SH-SY5Y (cell line): ENCODE data around the gene DPP6.

Experiments
- GATA2 ChIP-seq: IDR thresholded peaks from 2 replicates; pipeline ENCODE4 v1.6.1; 2011; ENCODE audit warnings: mild to moderate bottlenecking, low read depth, low read length
- GATA3 ChIP-seq: IDR thresholded peaks from 2 replicates; pipeline ENCODE4 v1.6.1; 2011; ENCODE audit warnings: low read depth, mild to moderate bottlenecking, low read length, moderate library complexity

Gene DPP6

DNA sequence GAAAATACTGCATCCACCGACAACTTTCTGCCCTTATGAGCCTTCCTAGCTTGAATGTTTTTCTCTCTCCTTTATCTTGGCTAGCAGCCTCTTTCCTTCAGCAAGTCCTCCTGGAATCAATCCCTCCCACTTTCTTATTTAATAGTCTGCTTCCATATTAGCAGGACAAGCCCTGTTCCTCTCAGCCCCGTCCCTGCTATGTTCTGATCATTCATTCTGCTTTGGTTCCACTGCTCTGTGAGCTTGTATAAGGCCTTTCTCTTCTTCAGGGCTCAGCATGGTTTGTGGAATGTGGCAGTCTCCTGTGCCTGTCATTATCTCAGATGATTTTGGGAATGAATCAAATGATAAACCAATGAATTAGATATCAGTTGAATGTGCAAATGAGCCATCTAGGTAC, 420.1 kb downstream of the DPP6 start:
- TF ChIP-seq GATA2 = no peak
- TF ChIP-seq GATA3 = no peak

DNA sequence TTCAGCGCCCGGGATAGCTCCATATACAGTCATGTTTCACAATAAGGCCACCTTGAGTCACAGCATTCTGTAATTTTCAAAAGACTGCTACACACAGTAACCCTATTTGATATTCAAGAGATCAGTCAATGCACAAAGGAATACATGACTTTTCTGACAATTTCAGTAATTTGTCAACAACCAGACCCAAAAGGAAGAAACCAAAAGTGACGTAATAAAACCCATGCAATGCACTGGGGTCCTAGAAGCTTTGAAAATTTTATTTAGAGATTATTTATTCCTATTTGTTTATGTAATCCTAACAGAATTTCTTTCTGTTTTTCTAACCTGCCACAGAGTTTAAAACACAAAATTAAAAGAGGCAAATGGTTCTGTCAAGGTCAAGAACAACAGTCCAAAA, 421.2 kb downstream of the DPP6 start:
- no peak for TF ChIP-seq GATA3
- TF ChIP-seq GATA2 = no peak

DNA sequence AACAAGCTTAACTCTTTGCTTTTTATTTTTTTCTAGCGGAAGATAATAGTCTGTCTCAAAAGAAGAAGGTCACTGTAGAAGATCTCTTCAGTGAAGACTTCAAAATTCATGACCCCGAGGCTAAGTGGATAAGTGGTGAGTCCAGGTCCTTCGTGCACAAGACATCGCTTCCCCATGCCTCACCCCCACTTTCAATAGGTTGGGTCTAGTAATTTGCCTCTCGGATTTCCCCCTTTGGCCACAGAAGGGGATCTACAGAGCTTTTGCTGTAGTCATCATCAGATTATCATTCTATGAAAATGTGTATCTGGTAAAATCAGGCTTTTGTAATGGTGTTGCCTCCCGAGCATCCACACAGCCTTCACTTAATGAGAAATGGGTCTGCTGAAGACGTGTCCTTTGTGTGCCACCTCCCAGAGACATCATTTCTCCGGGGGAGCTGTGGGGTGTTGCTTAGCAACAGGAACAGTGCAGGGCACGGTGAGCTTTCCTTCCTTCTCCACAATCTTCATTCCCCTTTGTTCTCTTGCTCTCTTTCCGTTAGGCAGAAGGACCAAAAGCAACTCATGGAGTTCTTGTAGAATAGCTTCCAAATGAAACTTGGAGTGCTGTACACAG, 422.8 kb downstream of the DPP6 start:
- TF ChIP-seq GATA2 = no peak
- no peak for TF ChIP-seq GATA3

DNA sequence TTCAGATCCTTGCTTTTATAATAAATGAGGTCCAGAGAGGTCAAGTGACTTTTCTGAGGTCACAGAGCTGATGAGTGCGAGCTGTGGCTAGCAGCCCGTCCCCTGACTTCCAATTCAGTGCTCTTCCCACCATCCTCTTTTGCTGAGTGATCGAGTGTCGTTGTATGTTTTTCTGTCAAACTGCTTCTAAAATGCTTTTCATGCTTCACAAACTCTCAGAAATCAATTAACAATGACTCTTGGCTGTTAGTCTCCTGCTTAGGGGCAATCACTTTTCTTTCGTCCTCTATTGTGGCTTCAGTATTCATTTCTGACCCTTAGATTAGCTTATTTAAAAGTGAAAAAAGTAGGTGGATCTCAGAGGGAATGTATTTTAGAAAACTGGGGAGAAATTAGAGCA, 423.7 kb downstream of the DPP6 start:
- TF ChIP-seq GATA3 (no peak), GATA2 (no peak)

DNA sequence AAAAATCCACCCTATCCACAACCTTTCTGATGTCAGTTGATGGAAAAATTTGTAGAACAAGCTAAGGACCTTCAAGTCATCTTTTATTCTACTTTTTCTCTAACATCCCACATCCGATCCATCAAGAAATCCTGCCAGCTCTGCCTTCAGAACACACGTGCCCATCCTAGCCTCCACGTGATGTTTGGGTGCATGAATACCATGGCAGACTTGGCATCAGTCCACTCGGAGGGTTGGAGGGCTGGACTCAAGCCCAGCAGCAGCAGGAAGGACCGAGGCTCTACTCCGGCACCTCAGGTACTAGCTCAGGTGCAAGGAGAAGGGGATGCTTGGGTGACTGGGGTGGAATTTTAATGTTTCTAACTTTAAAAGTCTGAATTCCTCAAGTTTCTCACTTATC, 428.6 kb downstream of the DPP6 start:
- TF ChIP-seq GATA2 (no peak), GATA3 (no peak)

DNA sequence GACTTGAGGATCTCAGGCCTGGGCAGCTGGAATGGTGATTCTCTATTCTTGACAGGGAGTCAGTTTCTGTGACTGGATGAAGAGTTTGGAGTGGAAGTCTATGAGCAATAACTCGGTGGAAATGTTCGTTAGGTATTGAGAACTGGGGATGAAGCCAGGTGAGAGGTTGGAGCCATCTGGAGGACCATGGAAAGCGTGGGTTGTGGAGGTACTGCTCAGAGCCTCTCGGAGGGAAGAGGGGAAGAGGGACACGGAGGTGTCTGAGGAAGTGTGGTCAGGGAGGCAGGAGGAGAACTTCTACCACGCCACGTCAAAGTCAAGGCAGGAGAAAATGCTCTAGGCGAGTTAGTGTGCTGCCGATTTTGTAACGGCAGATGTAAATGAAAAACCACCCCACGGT, 430.7 kb downstream of the DPP6 start:
- TF ChIP-seq GATA2 (no peak), GATA3 (no peak)

DNA sequence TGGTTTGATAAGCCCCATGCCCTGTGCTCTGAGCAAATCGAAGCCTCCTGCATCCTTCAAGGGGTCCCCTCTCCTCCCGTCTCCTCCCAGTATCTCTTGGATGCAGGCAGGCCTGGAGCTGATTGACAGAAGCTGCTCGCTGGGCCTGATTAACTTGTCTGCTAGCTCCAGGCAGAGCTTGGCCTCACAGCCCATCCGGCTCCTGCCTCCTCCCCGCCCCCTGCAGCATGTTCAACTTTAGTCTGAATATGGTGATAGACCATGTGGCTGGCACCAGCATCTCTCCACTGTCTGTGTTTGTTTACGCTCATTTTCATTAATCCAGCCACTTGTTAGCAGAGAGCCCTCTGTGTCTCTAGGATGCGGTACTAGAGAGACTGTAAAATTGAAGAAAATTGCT, 432.2 kb downstream of the DPP6 start:
- TF ChIP-seq GATA3 (no peak), GATA2 (no peak)

DNA sequence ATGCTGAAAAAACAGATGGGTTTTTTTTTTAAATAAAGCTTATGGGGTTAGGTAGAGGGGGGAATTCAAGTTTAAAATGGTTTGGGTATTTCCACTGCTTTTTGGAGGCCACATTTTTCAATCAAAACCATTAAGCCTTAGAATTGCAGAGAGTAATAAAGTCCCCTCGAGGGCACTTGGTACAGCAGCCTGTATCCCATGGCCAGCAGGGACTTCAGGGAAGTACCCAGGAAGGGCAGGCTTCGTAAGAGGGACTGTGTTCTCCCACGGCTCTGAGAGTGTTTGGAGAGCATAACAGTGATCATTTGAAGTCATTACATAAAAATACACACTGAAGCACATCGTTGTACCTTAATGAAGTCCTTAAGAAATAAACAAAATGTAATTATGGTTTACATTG, 432.7 kb downstream of the DPP6 start:
- no peak for TF ChIP-seq GATA3
- no peak for TF ChIP-seq GATA2

DNA sequence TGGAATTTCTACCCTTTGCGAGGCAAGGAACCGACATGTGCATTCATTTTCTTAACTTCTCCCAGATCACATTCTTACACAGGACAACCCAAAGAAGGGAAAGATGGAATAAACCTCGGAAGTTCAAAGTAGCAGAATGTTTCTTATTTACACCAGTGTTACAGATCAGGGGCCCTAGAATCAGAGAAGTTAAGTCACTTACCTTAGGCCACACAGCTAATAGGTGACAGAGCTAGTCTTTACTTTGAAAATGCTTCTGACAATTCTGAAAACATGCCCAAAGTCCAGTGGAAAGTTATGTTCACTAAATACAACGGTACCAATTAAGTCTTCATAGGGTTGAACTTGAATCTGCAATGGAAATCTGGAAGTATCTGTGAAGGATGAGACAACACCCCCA, 437.7 kb downstream of the DPP6 start:
- no peak for TF ChIP-seq GATA2

DNA sequence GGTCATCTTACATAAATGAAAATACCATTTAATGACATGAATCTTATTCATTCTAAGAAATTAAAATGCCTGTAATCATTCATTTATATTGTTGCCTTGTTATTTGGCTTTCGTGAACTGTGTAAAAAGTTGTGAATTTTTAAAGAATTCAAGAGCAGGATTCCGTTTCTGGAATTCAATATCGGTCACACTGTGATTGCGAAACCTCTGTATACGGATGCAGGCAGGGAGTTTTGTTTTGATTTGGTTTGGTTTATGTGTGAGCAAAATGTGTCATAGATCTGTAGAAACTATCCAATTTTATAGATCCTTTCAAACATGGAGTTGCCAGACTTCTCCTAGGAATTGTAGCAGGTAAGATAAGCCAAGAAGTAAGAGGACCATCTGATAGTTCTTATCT, 441.4 kb downstream of the DPP6 start:
- no peak for TF ChIP-seq GATA2
- no peak for TF ChIP-seq GATA3

DNA sequence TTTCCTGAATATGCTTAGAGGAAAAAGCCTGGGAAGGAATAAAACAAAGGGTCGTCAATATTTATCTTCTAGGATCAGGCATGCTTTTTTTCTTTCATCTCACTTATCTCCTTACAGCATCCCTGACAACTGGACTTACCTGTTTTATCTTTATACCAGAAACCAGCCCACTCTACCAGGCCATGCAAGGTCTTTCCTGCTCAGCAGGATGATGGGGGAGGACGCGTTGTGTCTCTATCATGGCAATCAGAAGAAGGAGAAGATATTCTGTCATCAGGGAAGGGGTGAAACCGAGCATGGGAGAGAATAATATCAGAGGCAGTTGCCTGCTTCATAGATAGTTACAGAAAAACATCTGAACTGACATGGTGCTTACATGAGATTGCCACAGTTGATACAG, 445.6 kb downstream of the DPP6 start:
- TF ChIP-seq GATA3 = no peak
- 0 out of 2 replicates have a peak, but pooled peaks have one; percentile 6 for TF ChIP-seq GATA2

DNA sequence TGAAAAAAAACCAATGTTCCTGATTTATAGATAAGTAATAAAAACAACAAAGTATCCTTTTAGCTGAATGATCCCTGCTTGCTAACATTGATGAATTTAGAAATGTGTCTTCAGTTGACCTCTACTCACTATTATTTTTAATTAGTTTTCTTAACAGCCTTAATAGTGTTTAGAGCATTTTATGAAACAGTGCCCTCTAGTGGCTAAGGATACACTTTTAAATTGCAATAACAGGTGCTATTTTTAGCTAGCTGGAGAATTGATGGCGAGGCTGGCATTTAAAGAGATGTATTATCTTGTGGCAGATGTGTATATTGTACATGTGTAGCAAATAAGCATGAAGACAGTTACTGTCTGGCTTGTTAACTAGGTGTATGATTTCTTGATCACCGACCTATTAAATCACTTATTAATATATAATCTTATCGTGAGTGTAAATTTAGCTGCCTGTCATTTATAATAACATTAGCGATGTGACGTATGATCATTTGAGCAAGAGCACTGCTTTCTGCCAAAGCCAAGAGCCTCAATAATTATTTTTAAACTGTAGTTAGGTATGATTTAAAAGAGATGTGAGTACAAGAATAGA, 451.9 kb downstream of the DPP6 start:
- TF ChIP-seq GATA3 (no peak), GATA2 (no peak)

DNA sequence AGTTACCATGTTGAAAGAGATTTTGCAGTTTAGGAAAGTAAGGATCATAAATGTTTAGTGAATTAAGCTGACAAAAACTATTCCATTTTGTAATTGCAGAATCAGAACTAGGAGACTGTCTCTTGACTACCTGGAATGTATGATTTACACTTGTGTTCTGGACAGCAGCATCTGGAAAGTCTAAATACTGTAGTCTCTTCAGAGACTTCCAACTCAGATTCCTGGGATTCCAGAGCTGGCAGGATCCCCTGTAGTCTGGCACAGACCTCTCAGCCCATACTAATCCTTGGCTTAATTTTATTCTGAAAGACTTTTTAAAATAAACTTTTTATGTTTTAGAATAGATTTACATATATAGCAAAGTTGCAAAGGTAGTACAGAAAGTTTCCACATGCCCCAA, 452.7 kb downstream of the DPP6 start:
- TF ChIP-seq GATA3 = no peak
- no peak for TF ChIP-seq GATA2

DNA sequence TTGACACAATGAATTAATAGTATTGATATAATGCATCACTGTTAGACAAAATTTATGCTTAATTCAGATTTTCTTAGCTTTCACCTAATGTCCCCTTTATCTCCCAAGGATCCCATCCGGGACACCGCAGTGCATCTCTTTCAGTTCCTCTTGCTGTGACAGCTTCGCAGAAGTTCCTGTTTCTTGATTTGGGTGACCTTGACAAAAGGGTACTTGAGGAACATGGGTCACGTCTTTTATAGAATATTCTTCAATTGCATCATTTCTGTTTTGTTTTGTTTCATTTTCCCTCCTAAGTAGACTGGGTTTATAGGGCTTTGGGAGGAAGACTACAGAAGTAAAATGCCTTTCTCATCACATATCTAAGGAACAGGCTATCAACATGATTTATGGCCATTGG, 453.2 kb downstream of the DPP6 start:
- TF ChIP-seq GATA2 (no peak), GATA3 (no peak)

DNA sequence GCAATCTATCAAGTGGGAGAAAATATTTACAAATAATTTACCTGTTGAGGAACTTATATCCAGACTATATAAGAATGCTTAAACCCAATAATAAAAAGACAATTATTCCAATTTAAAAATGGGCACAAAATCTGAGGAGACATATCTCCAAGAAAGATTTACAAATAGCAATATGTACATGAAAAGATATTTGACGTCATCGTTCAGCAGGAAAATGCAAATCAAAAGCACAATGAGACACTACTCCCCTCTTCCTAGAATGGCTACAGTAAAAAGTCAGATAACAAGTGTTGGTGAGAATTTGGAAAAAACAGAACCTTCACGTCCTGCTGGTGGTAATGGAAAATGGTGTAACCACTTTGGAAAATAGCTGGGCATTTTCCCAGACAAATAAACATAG, 457.0 kb downstream of the DPP6 start:
- TF ChIP-seq GATA2 (no peak), GATA3 (no peak)

DNA sequence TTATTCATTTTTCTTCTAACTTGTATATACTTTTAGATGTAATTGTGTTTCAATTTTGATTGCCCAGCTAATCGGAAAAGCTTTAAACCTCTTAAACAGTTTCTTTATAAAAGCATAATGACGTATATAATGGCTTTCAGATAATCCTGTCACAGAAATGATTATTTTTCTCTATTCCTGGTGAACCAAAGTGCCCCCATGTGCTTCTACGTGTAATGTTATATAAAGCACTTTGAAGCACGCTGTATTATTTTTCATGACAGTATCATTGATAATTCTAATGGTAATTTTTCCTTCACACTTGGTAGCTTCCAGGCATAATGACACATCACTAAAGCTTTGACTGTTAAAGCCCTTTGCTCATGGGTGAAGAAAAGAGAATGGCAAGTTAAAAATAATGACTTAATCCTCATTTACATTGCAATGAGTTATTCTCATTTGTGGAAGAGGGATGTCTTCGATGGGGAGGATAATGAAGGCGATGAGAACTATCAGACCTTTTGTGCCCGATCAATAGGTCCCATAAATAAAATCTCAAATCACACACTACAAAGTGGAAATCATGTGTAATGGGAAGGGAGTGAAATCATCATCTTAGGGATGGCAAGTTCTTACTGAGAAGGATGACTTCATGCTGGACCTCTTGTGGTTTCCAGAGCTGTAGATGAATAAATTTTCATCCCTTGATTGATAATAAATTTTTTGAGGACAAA, 460.1 kb downstream of the DPP6 start:
- no peak for TF ChIP-seq GATA3
- no peak for TF ChIP-seq GATA2
